ENCODE results near the gene FUCA1.

Gene FUCA1

GRCh38 chr1:23810818-23811540, 57.1 kb downstream of the FUCA1 start:
- peak; percentile 40; the same call in 2 of the 3 replicates for ATAC-seq (ENCODE audit: low read depth)
- no peaks in the 10 kb centered on the region for H3K4me1 ChIP-seq (ENCODE audit: insufficient read depth, poor library complexity, severe bottlenecking)
- peaks cover 24% of the 10 kb centered on the region for H3K36me3 ChIP-seq (ENCODE audit: low read depth)
- no peaks in the 10 kb centered on the region for H3K27me3 ChIP-seq (ENCODE audit: insufficient read depth, poor library complexity, severe bottlenecking)
- no peak for DNase-seq (ENCODE audit: low spot score)
- TF ChIP-seq, protein P1, sequence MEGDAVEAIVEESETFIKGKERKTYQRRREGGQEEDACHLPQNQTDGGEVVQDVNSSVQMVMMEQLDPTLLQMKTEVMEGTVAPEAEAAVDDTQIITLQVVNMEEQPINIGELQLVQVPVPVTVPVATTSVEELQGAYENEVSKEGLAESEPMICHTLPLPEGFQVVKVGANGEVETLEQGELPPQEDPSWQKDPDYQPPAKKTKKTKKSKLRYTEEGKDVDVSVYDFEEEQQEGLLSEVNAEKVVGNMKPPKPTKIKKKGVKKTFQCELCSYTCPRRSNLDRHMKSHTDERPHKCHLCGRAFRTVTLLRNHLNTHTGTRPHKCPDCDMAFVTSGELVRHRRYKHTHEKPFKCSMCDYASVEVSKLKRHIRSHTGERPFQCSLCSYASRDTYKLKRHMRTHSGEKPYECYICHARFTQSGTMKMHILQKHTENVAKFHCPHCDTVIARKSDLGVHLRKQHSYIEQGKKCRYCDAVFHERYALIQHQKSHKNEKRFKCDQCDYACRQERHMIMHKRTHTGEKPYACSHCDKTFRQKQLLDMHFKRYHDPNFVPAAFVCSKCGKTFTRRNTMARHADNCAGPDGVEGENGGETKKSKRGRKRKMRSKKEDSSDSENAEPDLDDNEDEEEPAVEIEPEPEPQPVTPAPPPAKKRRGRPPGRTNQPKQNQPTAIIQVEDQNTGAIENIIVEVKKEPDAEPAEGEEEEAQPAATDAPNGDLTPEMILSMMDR (IDR thresholded peaks at IDR 0.05; ENCODE audit: poor library complexity, severe bottlenecking): peak; percentile 14
- H3K4me3 ChIP-seq (ENCODE audit: severe bottlenecking): no peak overlapping the region
- H3K9me3 ChIP-seq (ENCODE audit: severe bottlenecking): no peaks in the 10 kb centered on the region
- no peak overlapping the region for H3K27ac ChIP-seq (ENCODE audit: poor library complexity, severe bottlenecking)

DNA sequence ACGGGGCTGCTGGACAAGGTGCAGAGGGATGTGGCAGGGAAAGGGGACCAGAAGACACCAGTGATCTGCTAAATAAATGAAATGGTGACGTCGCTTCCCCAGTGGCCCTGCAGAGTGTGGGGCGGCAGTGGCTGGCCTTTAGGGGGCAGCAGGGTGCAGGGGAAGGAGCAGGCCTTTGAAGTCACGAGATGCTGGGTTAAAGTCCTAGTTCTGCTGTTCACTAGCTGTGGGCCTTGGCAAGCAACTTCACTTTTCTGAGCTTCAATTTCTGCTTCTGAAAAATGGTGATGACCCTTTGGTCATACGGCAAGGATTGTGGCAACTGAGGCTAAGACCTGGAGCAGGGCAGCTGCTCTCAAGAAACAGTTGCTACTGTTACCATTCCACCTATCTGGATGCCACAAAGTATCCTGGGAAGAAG, 58.3 kb downstream of the FUCA1 start:
- Histone ChIP-seq H3K4me1 (ENCODE audit: insufficient read depth, poor library complexity, severe bottlenecking) (no peaks in the 10 kb centered on the region), H3K27ac (ENCODE audit: poor library complexity, severe bottlenecking) (no peak overlapping the region), H3K27me3 (ENCODE audit: insufficient read depth, poor library complexity, severe bottlenecking) (no peaks in the 10 kb centered on the region), H3K9me3 (ENCODE audit: severe bottlenecking) (no peaks in the 10 kb centered on the region), H3K36me3 (ENCODE audit: low read depth) (peaks cover 19% of the 10 kb centered on the region), H3K4me3 (ENCODE audit: severe bottlenecking) (no peak overlapping the region)
- ATAC-seq (ENCODE audit: low read depth) (peak; percentile 75), DNase-seq (ENCODE audit: low spot score) (no peak)
- TF ChIP-seq, protein P1 (IDR thresholded peaks at IDR 0.05; ENCODE audit: poor library complexity, severe bottlenecking): peak; percentile 84

GRCh38 chr1:23807453-23807852, 60.6 kb downstream of the FUCA1 start:
- peaks cover 8% of the 10 kb centered on the region; the same call in 1 of the 2 replicates for H3K36me3 ChIP-seq (ENCODE audit: low read depth)
- DNase-seq (ENCODE audit: low spot score): no peak
- TF ChIP-seq, protein P1 (IDR thresholded peaks at IDR 0.05; ENCODE audit: poor library complexity, severe bottlenecking): no peak
- no peak overlapping the region for H3K27ac ChIP-seq (ENCODE audit: poor library complexity, severe bottlenecking)
- H3K9me3 ChIP-seq (ENCODE audit: severe bottlenecking): no peaks in the 10 kb centered on the region
- H3K4me3 ChIP-seq (ENCODE audit: severe bottlenecking): no peak overlapping the region
- H3K27me3 ChIP-seq (ENCODE audit: insufficient read depth, poor library complexity, severe bottlenecking): no peaks in the 10 kb centered on the region
- no peak for ATAC-seq (ENCODE audit: low read depth)
- H3K4me1 ChIP-seq (ENCODE audit: insufficient read depth, poor library complexity, severe bottlenecking): no peaks in the 10 kb centered on the region

- Histone ChIP-seq H3K27me3 (ENCODE audit: insufficient read depth, poor library complexity, severe bottlenecking) (no peaks in the 10 kb centered on the region), H3K36me3 (ENCODE audit: low read depth) (0 out of 2 replicates have a peak, but pooled peaks cover 7% of the 10 kb centered on the region), H3K27ac (ENCODE audit: poor library complexity, severe bottlenecking) (no peak overlapping the region), H3K4me1 (ENCODE audit: insufficient read depth, poor library complexity, severe bottlenecking) (no peaks in the 10 kb centered on the region), H3K9me3 (ENCODE audit: severe bottlenecking) (no peaks in the 10 kb centered on the region), H3K4me3 (ENCODE audit: severe bottlenecking) (no peak overlapping the region)
- ATAC-seq (ENCODE audit: low read depth) (no peak), DNase-seq (ENCODE audit: low spot score) (no peak)
- TF ChIP-seq, protein P1 (IDR thresholded peaks at IDR 0.05; ENCODE audit: poor library complexity, severe bottlenecking): no peak
Measured at GRCh38 chr1:23806280-23806679, 61.8 kb downstream of the FUCA1 start.

GRCh38 chr1:23805025-23805424, 63.1 kb downstream of the FUCA1 start:
- H3K27me3 ChIP-seq (ENCODE audit: insufficient read depth, poor library complexity, severe bottlenecking): no peaks in the 10 kb centered on the region
- ATAC-seq (ENCODE audit: low read depth) (no peak), DNase-seq (ENCODE audit: low spot score) (no peak)
- H3K9me3 ChIP-seq (ENCODE audit: severe bottlenecking): no peaks in the 10 kb centered on the region
- no peak overlapping the region for H3K27ac ChIP-seq (ENCODE audit: poor library complexity, severe bottlenecking)
- H3K4me1 ChIP-seq (ENCODE audit: insufficient read depth, poor library complexity, severe bottlenecking): no peaks in the 10 kb centered on the region
- no peak overlapping the region for H3K4me3 ChIP-seq (ENCODE audit: severe bottlenecking)
- H3K36me3 ChIP-seq (ENCODE audit: low read depth): 0 out of 2 replicates have a peak, but pooled peaks cover 7% of the 10 kb centered on the region
- TF ChIP-seq, protein P1 (IDR thresholded peaks at IDR 0.05; ENCODE audit: poor library complexity, severe bottlenecking): no peak

Measured in RWPE2 (cell line).